GM18520 (cell line): ENCODE data around the gene ARHGAP27.

Experiments used
- ATAC-seq: cut with Tn5 transposase; IDR thresholded peaks from one replicate; pipeline ENCODE4 v1.9.1; 2021; ENCODE audit not compliant: unreplicated experiment

The ARHGAP27 gene

DNA sequence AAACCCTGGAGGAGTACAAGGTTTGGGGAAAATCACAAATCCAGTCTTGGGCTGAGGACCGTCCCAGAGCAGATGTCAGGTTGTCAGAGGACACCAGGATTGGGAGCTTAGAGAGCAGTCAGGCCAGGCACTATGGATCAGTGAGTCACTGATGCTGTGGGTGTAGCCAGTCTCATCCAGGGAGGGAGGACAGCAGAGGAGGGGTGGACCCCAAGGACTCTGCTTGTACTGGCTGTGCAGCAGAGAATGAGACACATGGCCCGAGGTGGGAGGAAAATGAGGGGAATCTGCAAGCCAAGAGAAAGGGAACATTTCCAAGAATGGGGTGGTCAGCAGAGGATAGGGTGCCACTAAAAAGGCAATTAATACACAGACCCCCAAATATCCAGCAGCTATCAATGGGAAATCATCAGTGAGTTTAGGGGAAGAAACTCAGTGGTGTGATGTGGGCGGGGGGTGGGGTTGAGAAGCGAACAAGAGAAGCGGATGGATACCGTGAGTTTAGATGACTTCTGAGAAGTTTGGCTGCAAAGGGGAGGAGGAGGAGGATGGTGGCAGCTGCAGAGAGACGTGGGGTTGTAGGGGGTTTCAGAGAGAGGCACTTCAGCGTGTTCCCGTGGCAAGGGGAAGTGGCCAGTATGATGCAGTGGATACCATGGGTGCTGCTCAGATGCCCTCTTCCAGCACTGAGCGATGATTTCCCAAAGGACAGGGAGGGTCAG lies 43.9 kb downstream of the ARHGAP27 start:
- ATAC-seq = no peak

DNA sequence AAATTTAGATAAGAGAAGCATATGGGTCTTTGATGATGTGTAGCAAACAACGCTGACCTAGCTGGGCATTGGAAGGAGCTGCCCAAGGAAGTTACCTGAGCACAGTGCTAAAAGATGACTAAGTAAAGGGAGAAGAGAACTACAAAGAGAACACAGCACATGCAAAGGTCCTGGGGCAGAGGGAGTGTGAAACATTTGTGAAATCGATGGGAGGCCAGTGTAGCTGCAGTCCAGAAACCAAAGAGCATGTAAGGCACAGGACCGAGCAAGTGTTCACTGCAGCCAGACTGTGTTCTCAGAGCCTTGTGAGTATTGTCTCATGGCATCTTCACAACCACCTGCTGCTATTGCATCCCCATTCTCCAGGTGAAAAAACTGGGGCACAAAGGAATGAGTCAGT lies 44.9 kb downstream of the ARHGAP27 start:
- ATAC-seq = no peak

DNA sequence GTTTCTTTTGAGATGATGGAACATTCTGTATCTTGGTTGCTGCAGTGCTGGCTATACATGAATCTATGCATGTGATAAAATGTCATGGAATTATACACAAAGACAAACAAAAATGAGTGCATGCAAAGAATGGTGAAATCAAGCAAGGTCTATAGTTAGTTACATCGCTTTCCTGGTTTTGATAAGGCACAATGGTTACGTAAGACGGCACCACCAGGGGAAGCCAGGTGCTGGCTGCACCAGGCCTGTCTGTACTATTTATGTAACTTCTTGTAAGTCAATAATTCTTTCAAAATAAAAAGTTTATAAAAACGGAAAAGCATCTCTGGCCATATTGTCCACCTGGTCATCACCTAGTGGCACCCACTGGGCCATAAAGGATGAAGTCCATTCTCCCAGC lies 46.5 kb downstream of the ARHGAP27 start:
- ATAC-seq = no peak

DNA sequence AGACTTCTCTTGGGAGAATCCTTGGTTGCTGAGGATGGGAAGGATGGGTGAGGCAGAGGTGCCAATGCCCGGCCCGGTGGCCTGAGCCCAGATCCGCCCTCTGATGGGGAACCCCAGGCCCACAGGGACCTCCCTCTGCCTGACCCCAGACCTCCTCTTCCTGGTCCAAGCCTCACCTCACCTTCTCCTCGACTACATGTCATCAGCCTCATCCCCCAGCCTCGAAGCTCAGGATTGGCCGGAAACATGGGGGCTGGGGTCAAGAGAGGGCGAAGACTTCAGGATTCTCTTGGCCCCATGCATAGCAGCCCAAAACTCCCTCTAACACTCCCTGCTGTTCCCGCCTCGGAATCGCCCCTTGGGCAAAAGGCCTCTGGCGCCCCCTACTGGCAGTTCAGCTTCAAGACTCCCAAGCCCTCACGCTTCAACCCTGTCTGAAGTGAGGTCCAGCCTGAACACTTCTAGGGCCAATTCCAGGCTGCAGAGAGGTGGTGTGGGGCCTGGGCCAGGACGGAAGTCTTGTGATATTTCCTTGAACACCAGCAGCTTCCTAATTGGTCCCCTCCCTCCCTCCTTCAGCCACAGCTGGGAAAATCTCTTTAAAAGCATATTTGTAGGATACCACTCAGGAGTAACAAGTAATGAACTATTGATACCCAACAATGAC lies 47.2 kb downstream of the ARHGAP27 start:
- ATAC-seq = no peak

DNA sequence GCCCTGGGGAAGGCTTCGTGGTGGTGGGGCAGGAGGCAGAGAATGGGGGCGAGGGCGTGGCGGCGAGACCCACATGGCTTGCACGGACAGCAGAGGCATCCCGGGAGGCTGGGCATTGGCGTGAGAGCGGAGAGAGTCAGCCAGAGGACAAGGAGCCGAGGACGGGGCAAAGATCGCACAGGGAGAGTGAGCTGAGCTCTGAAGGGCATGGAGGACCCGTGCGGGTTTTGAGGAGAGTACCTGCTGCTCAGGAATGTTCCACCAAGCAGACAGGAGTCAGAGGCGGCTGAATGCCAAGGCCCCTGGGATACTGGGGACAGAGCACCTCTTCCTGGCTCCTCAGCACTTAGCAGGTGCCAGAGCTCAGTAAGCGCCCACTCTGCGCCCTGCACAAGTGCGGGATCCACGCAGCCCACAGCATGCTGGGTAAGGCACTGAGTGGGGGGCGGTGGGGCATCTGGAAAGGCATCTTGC lies 47.8 kb downstream of the ARHGAP27 start:
- ATAC-seq = no peak

DNA sequence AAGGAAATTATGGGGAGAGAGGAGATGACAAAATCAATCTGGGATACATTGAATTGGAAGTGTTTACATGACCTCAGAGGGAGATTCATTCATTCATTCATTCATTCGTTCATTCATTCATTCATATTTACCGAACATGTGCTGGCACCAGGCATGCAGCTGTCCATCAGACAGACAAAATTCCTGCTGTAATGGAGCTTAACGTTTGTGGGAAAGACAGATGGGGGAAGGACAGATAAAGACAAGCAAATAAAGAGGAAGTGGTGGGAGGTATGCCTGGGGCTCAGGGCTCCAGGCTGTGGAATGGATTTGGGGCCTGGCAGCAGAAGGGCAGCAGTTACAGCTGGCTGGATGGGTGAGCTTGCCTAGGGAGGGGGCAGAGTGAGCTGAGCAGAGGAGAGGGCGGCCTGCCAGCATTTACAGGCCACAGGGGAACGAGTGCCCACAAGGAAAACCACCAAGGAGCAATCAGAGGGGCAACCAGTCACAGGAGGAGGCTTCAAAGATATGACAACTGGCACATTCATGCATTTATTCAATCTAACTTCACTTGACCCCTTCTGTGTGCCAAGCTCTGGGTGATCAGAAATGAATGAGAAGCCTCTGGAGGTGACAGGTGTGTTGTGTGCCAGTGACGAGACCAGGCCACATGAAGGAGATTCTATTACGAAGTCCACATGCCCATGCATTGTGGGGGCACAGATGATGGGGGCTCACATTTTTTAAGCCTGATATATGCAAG lies 48.5 kb downstream of the ARHGAP27 start:
- ATAC-seq = no peak

DNA sequence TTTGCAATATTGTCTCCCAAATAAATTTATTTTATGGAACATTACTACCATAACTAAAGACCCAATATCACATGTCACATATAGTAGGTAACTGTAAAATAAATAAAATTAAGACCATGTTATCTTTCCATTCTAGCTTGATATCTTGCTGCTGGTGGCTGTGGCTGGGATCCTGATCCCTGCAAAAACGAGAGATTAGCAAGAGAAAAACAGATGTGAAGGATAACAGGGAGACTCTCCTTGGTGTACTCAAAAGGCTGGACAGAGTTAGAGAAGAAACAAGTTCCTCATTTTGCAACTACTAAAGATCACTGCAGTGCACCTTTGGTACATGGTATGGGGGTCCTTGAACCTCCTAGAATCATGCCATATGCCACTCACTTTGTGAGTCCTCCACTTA lies 49.7 kb downstream of the ARHGAP27 start:
- ATAC-seq = no peak

DNA sequence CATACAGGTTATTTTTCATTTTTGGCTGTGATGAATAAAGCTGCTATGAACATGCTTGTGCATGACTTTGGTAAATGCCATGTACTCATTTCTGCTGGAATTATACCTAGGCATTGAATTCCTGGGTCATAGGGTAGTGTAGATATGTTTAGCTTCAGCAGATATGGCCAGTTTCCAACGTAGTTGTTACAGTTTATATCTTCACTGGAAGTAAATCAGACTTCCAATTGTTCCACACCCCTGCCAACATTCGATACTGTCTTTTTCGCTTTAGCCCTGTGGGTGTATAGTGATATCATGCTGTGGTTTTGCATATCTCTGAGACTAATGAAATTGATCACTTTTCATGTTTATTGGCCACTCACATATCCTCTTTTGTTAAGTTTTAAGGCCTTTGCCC lies 50.4 kb downstream of the ARHGAP27 start:
- no peak for ATAC-seq

DNA sequence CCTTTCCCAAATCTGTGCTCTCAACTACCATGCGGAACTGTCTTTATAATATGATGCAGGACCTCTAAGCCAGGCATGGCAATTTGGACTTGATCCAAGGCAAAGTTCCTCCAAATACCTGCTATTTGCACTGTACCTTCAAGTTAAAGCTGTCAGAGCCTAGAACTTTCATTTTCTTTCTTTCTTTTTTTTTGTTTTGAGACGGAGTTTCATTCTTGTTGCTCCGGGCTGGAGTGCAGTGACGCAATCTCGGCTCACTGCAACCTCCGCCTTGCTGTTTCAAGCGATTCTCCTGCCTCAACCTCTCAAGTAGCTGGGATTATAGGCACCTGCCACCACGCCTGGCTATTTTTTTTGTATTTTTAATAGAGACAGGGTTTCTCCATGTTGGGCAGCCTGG lies 51.7 kb downstream of the ARHGAP27 start:
- ATAC-seq = no peak

DNA sequence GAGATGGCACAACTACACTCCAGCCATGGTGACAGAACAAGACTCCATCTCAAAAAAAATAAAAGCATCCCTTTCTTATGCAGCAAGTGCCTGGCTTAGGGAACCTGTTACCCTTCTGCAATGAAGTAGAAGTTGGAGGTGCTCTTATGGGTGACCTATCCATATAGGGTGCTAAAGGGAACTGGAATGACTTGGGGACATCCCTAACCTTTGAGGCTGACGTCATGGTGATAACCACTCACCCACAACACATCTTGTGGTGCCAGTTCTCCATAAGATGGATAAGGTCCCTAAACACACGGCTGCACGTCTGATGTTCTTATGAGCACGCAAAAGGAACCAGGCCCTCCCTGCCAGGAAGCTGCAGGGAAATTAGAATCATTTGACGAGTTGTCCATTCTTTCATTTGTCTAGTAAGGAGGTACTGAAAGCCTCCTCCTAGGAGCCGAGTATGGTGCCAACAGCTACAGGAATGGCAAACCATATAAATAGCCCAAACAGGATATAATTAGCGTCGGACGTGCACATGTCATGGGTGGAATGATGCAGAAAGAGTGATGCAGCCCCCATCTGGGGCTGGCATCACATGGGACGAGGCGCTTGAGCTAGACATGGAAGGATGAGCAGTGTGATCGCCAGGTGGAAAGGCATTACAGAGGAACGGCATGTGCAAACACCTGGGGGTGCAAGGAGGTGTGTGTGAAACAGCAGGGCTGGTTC lies 52.5 kb downstream of the ARHGAP27 start:
- no peak for ATAC-seq

DNA sequence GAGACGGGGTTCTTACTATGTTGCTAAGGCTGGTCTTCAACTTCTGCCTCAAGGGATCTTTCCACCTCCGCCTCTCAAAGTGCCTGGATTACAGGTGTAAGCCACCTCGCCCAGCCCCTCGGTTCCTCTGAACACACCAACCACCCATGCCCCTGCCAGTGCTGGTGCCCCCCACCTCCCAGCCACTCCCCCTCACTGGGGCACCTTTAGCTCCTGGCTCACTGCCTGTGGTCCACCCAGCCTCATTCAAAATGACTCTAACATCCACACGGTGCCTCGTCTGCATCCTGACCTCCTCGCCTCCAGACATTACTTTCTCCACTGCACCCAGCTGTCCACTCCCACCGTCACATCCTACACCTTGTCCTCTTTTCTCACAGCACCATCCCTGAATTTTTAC lies 55.3 kb downstream of the ARHGAP27 start:
- ATAC-seq = no peak

DNA sequence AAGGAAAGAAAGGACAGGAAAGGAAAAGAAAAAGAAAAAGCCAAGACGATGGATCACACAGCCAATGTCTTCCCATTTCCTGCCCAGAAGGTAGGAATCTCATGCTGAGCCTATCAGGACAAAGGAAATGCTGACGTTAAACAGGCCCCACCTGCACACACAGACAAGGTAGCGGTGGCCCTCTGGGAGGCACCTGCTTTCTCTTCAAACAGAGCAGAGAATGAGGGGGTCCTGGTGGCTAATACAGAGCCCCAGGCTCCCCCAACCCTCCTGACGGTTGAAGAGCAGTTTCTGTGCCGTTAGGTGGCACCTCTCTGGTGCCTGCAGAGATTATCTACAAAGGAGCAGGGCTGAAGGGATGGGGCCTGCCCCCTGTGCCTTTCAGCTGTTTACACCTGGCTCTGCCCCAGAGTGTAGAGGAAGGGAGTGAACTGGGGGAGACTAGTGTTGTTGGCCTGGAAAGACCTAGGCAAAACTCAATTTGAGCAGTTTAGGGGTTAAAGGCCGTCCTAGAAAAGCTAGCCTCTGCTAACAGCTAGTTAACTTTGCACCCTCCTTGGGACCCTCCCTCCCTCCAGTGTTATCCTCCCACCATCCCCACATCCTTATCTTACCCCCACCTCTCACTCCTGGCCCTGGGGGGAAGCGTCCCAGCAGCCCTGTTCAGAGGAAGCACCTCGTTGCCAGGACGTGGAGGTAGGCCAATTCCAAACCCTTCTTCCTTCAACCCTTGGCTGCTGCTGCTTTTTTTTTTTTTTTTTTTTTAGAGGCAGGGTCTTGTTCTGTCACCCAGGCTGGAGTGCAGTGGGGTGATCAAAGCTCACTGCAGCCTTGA lies 56.3 kb downstream of the ARHGAP27 start:
- ATAC-seq = no peak

DNA sequence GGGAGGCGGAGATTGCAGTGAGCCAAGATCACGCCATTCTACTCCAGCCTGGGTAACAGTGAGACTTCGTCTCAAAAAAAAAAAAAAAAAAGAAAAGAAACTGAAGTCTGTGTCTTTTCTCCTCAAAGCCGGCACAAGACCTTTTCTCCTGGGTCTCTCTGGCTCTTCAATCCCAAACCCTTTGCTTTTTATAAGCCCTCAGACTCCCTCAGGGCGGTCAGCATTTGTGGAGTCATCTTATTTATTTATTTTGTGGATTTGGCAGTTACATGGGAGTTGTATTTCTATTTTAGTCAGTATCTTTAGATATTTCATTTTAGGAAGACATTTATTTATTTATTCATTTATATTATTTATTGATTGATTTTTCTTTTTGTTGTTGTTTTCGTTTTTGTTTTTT lies 58.2 kb downstream of the ARHGAP27 start:
- ATAC-seq = no peak

DNA sequence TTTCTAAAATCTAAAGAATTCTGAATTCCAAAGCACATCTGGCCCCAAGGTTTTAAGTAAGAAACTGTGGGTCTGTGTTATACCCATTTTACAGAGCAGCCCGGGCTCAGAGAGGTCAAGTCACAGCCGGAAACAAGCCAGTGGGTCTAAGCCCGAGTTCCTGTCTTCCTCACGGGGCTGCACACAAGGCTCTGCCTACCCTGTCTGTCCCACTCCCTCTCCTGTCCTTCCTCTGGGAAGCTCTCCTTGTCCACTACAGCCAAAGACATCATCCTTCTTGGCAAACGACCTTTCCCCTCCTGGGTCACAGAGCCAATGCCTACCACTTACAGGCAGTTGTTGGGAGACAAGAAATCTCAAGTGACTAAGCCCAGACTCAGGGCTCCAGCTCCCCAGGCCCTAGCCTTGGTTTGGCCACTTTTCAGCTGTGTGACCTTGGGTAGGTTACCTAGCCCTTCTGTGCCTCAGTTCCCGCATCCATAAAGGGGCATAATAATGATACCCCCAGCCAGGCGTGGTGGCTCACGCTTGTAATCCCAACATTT lies 60.3 kb downstream of the ARHGAP27 start:
- ATAC-seq = no peak

DNA sequence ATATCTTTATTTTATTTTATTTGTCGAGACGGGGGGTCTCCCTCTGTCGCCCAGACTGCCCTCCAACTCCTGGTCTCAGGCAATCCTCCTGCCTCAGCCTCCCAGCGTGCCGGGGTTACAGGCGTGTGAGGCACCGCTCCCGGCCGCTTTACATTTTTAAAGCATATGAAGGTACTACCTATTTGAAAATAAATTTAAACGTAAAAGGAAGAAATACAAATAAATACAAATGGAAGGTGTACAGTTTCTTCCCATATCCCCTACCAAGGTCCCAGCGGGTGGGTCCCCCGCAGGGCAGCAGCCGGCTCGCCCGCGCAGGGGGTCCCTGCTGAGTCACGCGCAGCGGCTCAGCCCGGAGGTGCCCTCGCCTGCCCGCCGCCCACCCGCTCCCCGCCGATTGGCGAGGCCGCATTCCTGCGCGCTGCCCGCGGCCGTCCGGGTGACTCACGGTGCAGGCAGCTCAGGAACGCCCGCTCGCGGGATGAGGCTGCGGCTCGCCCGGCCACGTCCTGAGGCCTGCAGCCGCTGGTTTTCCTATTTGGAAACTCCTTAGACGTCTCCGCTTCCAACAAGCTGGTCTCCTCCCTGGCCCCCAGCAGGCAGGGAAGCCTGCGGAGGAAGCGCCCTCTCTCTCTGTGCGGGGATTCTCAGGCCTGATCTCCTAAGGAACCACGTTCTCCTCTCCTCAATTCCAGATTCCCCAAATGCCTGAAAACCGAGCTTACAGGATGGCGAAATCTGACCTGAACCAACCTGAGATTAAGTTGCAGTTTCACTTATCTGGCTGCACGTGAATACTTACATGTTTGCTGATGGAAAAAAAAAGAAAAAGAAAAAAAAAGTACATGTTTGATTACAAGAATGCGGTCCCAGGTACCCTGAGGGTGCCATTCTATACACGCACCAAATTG lies 61.0 kb downstream of the ARHGAP27 start:
- ATAC-seq = no peak

DNA sequence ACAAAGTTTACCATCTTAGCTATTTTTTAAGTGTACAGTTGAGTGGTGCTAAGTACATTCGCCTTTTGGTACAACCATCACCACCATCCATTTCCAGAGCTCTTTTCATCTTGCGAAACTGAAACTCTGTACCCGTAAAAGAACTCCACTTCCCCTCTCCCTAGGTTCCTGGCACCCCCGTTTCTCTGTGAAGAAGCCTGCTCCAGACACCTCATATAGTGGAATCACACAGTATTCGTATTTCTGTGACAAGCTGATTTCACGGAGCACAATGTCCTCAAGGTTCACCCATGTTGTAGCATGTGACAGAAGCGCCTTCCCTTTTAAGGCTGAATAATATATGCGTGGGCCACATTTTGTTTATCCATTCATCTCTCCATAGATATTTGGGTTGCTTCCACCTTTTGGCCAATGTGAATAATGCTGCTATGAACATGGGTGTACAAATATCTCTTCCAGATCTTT lies 61.7 kb downstream of the ARHGAP27 start:
- no peak for ATAC-seq

DNA sequence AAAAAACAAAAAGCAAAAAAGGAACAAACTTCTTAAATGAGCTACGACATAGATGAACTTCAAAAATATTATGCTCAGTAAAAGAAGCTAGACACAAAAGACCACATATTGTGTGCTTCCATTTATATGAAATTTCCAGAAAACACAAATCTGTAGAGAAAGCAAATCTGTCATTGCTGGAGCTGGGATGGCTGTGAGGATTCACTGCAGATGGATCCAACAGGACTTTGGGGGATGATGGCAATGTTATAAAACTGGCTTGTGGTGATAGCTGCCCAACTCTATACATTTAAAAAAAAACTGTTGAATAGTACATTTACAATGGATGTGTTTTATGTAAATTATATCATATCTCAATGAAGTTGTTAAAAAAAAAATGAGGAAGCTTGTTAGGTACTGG lies 63.2 kb downstream of the ARHGAP27 start:
- no peak for ATAC-seq

DNA sequence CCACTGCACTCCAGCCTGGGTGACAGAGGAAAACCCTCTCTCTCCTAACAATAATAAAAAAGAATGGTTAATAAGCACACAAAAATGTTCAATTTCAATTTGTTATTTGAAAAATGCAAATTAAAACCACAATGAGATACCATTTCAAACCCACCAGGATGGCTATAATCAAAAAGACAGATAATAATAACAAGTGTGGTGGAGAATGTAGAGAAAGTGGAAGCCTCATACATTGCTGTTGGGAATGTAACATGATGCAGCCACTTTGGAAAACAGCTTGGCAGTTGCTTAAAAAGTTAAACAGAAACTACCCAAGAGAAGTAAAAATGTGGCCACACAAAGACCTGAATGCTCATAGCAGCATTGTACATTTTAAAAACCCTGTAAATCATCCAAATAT lies 64.0 kb downstream of the ARHGAP27 start:
- no peak for ATAC-seq

DNA sequence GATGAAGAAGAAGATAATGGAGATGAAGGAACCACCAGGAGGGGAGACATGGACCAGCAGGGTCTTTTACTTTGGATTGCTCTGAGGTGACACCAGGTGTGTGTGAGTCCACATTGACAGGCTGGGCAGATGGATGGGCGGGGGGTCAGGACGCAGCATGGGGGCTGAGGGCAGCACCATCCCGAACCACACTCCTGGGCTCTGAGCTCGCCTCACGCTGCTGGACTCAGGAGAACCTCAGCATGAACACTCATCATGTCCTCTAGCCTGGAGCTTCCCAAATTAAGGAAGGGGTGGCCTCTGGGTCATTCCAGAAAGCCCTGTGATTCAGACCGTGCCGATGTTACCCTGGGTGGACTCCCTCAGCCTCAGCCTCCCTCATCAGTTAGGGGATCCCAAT lies 65.5 kb downstream of the ARHGAP27 start:
- ATAC-seq = no peak
